K562 (cell line): ENCODE measurements around the gene UPK2. TPM values are rescaled to one million over a fixed set of nuclear protein-coding genes. Genes with fewer than 3 reads are reported as not detected.

Source experiments
- ASH1L ChIP-seq: fragments of 450-650 bp; IDR thresholded peaks from 2 replicates; pipeline ENCODE4 v1.6.1; 2018; ENCODE audit warnings: borderline replicate concordance, mild to moderate bottlenecking, low read depth; ENCODE audit not compliant: partially characterized antibody
- CBFA2T2 ChIP-seq: fragments of 450-650 bp; conservative IDR thresholded peaks from 2 replicates; pipeline ENCODE4 v1.6.1; 2017; ENCODE audit warnings: mild to moderate bottlenecking
- CBX5 ChIP-seq: IDR thresholded peaks from 2 replicates; pipeline ENCODE4 v1.6.1; 2014; ENCODE audit warnings: low read depth, borderline replicate concordance
- ETV1 ChIP-seq: fragments of 450-650 bp; conservative IDR thresholded peaks from 2 replicates; pipeline ENCODE4 v1.6.1; 2016; ENCODE audit warnings: missing genetic modification characterization, control low read depth, low read depth, missing compliant biosample characterization
- HLTF ChIP-seq: fragments of 450-650 bp; IDR thresholded peaks from 2 replicates; pipeline ENCODE4 v1.6.1; 2016
- HMGN3 ChIP-seq: IDR thresholded peaks from 2 replicates; pipeline ENCODE4 v1.6.1; 2011; ENCODE audit warnings: borderline replicate concordance, low read depth, mild to moderate bottlenecking, mixed read lengths, low read length; ENCODE audit not compliant: insufficient read length; ENCODE audit errors: extremely low read depth
- L3MBTL2 ChIP-seq: fragments of 450-650 bp; IDR thresholded peaks from 2 replicates; pipeline ENCODE4 v1.6.1; 2016; ENCODE audit warnings: mild to moderate bottlenecking, moderate library complexity
- NFE2 ChIP-seq: IDR thresholded peaks from 2 replicates; pipeline ENCODE4 v1.6.1; 2014; ENCODE audit warnings: antibody characterized with exemption, low read depth
- PHTF2 ChIP-seq: fragments of 250-450 bp; sonication (Bioruptor Pico); IDR thresholded peaks from 2 replicates; pipeline ENCODE4 v1.5.0; 2021; ENCODE audit warnings: mild to moderate bottlenecking
- RB1 ChIP-seq: fragments of 450-650 bp; IDR thresholded peaks from 2 replicates; pipeline ENCODE4 v1.6.1; 2017; ENCODE audit warnings: low read depth, mild to moderate bottlenecking
- SRSF7 ChIP-seq: fragments of 200-400 bp; formaldehyde crosslinking; optimal IDR thresholded peaks from 2 replicates; pipeline ENCODE3; 2017; ENCODE audit warnings: mild to moderate bottlenecking, low read depth, low read length
- ZNF551 ChIP-seq: fragments of 250-450 bp; sonication (Bioruptor Pico); IDR thresholded peaks from 2 replicates; pipeline ENCODE4 v1.5.0; 2021; ENCODE audit warnings: mild to moderate bottlenecking, moderate library complexity
- polyA plus RNA-seq, 8 experiments: library from polyadenylated mRNA; depleted of rRNA in 4 of 8; stranded (reverse) in 5 of 8; unstranded in 3 of 8; fragments of >200 nt; fragmentation: Nextera tagmentation in 2 of 8; fragmentation: Illumina TruSeq in 1 of 8; extraction: Ambion mirVana in 2 of 8; extraction: Trizol in 1 of 8; gene quantifications; 2 replicates each; pipeline versions ENCODE4 v1.2.1 to v1.2.3, GENCODE V29; 2011 to 2014; ENCODE audit warnings: inconsistent platforms in 1 of 8, missing spikeins in 1 of 8
- total RNA-seq, 7 experiments: library from RNA; depleted of rRNA in 6 of 7; stranded (reverse); fragments of >200 nt in 6 of 7; fragmentation: Illumina TruSeq in 2 of 7; extraction: Trizol in 2 of 7; gene quantifications; 2 replicates each; pipeline versions ENCODE4 v1.2.1 to v1.2.3, GENCODE V29; 2011 to 2021; ENCODE audit warnings: low replicate concordance in 1 of 7
- TF ChIP-seq, protein P1 (sequence below): fragments of 250-450 bp; sonication (Bioruptor Pico); IDR thresholded peaks from 2 replicates; pipeline ENCODE4 v1.4.0; 2020; ENCODE audit warnings: mild to moderate bottlenecking, moderate library complexity
- TF ChIP-seq, protein P2 (sequence below), 2 experiments: fragments of 450-650 bp; IDR thresholded peaks; 2 replicates each; pipeline ENCODE4 v1.6.1; 2018; ENCODE audit warnings: mild to moderate bottlenecking in 2 of 2, low read depth in 1 of 2; ENCODE audit not compliant: partially characterized antibody in 2 of 2
- TF ChIP-seq, protein P3 (sequence below): sonication (generic); IDR thresholded peaks from 2 replicates; pipeline ENCODE4 v1.6.1; 2016
- TF ChIP-seq, protein P4 (sequence below): fragments of 450-650 bp; IDR thresholded peaks from 2 replicates; pipeline ENCODE4 v1.6.1; 2016; ENCODE audit warnings: borderline replicate concordance
- TF ChIP-seq, protein P5 (sequence below): fragments of 450-650 bp; IDR thresholded peaks from 2 replicates; pipeline ENCODE4 v1.6.1; 2014; ENCODE audit warnings: low read depth, mild to moderate bottlenecking, moderate library complexity, borderline replicate concordance

UPK2 gene
- total and polyA plus RNA-seq, 9 of the 15 experiments (the other 6 are each of a cell fraction or from before 2014, with no cell fraction given) = not detected

GRCh38 chr11:118997627-118998387 lies 41.7 kb downstream of the UPK2 start, which contains the start of gene CENATAC (continued):
- TF ChIP-seq, protein P1, sequence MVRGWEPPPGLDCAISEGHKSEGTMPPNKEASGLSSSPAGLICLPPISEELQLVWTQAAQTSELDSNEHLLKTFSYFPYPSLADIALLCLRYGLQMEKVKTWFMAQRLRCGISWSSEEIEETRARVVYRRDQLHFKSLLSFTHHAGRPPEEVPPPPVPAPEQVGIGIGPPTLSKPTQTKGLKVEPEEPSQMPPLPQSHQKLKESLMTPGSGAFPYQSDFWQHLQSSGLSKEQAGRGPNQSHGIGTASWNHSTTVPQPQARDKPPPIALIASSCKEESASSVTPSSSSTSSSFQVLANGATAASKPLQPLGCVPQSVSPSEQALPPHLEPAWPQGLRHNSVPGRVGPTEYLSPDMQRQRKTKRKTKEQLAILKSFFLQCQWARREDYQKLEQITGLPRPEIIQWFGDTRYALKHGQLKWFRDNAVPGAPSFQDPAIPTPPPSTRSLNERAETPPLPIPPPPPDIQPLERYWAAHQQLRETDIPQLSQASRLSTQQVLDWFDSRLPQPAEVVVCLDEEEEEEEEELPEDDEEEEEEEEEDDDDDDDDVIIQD (CRISPR knock-in tag) = no peak
- TF ChIP-seq ETV1 (tag) (0 out of 2 replicates have a peak, but pooled peaks have one; percentile 38), CBFA2T2 (no peak), SRSF7 (no peak), L3MBTL2 (peak; percentile 96), ASH1L (no peak), ZNF551 (CRISPR knock-in tag) (no peak), HMGN3 (peak; percentile 80), RB1 (peak; percentile 55; the same call in 1 of the 2 replicates), PHTF2 (CRISPR knock-in tag) (no peak), HLTF (no peak), CBX5 (no peak), NFE2 (no peak)
- TF ChIP-seq, protein P2, sequence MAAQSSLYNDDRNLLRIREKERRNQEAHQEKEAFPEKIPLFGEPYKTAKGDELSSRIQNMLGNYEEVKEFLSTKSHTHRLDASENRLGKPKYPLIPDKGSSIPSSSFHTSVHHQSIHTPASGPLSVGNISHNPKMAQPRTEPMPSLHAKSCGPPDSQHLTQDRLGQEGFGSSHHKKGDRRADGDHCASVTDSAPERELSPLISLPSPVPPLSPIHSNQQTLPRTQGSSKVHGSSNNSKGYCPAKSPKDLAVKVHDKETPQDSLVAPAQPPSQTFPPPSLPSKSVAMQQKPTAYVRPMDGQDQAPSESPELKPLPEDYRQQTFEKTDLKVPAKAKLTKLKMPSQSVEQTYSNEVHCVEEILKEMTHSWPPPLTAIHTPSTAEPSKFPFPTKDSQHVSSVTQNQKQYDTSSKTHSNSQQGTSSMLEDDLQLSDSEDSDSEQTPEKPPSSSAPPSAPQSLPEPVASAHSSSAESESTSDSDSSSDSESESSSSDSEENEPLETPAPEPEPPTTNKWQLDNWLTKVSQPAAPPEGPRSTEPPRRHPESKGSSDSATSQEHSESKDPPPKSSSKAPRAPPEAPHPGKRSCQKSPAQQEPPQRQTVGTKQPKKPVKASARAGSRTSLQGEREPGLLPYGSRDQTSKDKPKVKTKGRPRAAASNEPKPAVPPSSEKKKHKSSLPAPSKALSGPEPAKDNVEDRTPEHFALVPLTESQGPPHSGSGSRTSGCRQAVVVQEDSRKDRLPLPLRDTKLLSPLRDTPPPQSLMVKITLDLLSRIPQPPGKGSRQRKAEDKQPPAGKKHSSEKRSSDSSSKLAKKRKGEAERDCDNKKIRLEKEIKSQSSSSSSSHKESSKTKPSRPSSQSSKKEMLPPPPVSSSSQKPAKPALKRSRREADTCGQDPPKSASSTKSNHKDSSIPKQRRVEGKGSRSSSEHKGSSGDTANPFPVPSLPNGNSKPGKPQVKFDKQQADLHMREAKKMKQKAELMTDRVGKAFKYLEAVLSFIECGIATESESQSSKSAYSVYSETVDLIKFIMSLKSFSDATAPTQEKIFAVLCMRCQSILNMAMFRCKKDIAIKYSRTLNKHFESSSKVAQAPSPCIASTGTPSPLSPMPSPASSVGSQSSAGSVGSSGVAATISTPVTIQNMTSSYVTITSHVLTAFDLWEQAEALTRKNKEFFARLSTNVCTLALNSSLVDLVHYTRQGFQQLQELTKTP (IDR thresholded peaks at IDR 0.05; ENCODE audit: low read depth in 1 of 2, partially characterized antibody in 2 of 2) = peak in 1 of 2 experiments; percentile 19
- TF ChIP-seq, protein P3, sequence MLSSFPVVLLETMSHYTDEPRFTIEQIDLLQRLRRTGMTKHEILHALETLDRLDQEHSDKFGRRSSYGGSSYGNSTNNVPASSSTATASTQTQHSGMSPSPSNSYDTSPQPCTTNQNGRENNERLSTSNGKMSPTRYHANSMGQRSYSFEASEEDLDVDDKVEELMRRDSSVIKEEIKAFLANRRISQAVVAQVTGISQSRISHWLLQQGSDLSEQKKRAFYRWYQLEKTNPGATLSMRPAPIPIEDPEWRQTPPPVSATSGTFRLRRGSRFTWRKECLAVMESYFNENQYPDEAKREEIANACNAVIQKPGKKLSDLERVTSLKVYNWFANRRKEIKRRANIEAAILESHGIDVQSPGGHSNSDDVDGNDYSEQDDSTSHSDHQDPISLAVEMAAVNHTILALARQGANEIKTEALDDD = no peak
- TF ChIP-seq, protein P4, sequence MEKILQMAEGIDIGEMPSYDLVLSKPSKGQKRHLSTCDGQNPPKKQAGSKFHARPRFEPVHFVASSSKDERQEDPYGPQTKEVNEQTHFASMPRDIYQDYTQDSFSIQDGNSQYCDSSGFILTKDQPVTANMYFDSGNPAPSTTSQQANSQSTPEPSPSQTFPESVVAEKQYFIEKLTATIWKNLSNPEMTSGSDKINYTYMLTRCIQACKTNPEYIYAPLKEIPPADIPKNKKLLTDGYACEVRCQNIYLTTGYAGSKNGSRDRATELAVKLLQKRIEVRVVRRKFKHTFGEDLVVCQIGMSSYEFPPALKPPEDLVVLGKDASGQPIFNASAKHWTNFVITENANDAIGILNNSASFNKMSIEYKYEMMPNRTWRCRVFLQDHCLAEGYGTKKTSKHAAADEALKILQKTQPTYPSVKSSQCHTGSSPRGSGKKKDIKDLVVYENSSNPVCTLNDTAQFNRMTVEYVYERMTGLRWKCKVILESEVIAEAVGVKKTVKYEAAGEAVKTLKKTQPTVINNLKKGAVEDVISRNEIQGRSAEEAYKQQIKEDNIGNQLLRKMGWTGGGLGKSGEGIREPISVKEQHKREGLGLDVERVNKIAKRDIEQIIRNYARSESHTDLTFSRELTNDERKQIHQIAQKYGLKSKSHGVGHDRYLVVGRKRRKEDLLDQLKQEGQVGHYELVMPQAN = peak; percentile 17; the same call in 1 of the 2 replicates
- TF ChIP-seq, protein P5, sequence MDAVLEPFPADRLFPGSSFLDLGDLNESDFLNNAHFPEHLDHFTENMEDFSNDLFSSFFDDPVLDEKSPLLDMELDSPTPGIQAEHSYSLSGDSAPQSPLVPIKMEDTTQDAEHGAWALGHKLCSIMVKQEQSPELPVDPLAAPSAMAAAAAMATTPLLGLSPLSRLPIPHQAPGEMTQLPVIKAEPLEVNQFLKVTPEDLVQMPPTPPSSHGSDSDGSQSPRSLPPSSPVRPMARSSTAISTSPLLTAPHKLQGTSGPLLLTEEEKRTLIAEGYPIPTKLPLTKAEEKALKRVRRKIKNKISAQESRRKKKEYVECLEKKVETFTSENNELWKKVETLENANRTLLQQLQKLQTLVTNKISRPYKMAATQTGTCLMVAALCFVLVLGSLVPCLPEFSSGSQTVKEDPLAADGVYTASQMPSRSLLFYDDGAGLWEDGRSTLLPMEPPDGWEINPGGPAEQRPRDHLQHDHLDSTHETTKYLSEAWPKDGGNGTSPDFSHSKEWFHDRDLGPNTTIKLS = peak; percentile 45; the same call in 1 of the 2 replicates
